Jurkat, Clone E6-1 (cell line): ENCODE data around the gene OTOG. TPM values are rescaled to one million over a fixed set of nuclear protein-coding genes. Genes with fewer than 3 reads are reported as not detected.

ENCODE experiments used
- DNase-seq: peaks from one replicate; pipeline ENCODE4 v3.0.0-alpha.2; 2011; ENCODE audit warnings: low read depth, low spot score
- H3K4me3 ChIP-seq: 2 replicates; pipeline ENCODE4 v1.5.1; 2011; ENCODE audit warnings: mild to moderate bottlenecking, low read length, control low read depth, moderate library complexity
- polyA plus RNA-seq: library from polyadenylated mRNA; unstranded; fragments of >200 nt; gene quantifications from one replicate; pipeline ENCODE4 v1.2.1, GENCODE V29; 2012; ENCODE audit warnings: missing spikeins; ENCODE audit not compliant: insufficient read length, insufficient read depth

The OTOG gene
- polyA plus RNA-seq: not detected

GRCh38 chr11:17547051-17547577 is at the start of gene OTOG:
Gene OTOG, plus strand, starts transcription at chr11:17547259. Its CDS starts 114 bp downstream, at chr11:17547373.
- DNase-seq: no peak
- no peak within 1 kb of the TSS for H3K4me3 ChIP-seq

- H3K4me3 ChIP-seq: no peak overlapping the region
- peak; percentile 29 for DNase-seq
These were observed 49.0 kb upstream of the OTOG start for GRCh38 chr11:17498058-17498457.

- no peak overlapping the region for H3K4me3 ChIP-seq
- DNase-seq: no peak
These were observed 48.6 kb upstream of the OTOG start for GRCh38 chr11:17498475-17498874.

- H3K4me3 ChIP-seq: no peak overlapping the region
- no peak for DNase-seq
These were observed 46.4 kb upstream of the OTOG start for GRCh38 chr11:17500673-17501072.

- no peak overlapping the region for H3K4me3 ChIP-seq
- DNase-seq: no peak
These were observed 44.4 kb upstream of the OTOG start for GRCh38 chr11:17502630-17503029.

GRCh38 chr11:17504330-17505107 is 42.5 kb upstream of the OTOG start:
- DNase-seq: peak; percentile 69
- no peak overlapping the region for H3K4me3 ChIP-seq

- H3K4me3 ChIP-seq: no peak overlapping the region
- DNase-seq: no peak
These were observed 41.9 kb upstream of the OTOG start for GRCh38 chr11:17505146-17505545.

GRCh38 chr11:17506314-17506713 is 40.7 kb upstream of the OTOG start:
- no peak for DNase-seq

GRCh38 chr11:17506942-17507341 is 40.1 kb upstream of the OTOG start:
- H3K4me3 ChIP-seq: no peak overlapping the region

More at GRCh38 chr11:17506314-17506713, 40.7 kb upstream of the OTOG start:
- no peak overlapping the region for H3K4me3 ChIP-seq

GRCh38 chr11:17507773-17508172 is 39.3 kb upstream of the OTOG start:
- DNase-seq: no peak
- no peak overlapping the region for H3K4me3 ChIP-seq

More at GRCh38 chr11:17506942-17507341, 40.1 kb upstream of the OTOG start:
- no peak for DNase-seq

- no peak for DNase-seq
- no peak overlapping the region for H3K4me3 ChIP-seq
These were observed 38.8 kb upstream of the OTOG start for GRCh38 chr11:17508306-17508705.

- no peak overlapping the region for H3K4me3 ChIP-seq
- no peak for DNase-seq
These were observed 38.3 kb upstream of the OTOG start for GRCh38 chr11:17508791-17509190.

- DNase-seq: no peak
- H3K4me3 ChIP-seq: no peak overlapping the region
These were observed 36.4 kb upstream of the OTOG start for GRCh38 chr11:17510507-17511206.

GRCh38 chr11:17511571-17511970 is 35.5 kb upstream of the OTOG start:
- DNase-seq: no peak
- H3K4me3 ChIP-seq: no peak overlapping the region

GRCh38 chr11:17512101-17512500 is 35.0 kb upstream of the OTOG start:
- DNase-seq: no peak

GRCh38 chr11:17513853-17514252 is 33.2 kb upstream of the OTOG start:
- no peak for DNase-seq
- no peak overlapping the region for H3K4me3 ChIP-seq

More at GRCh38 chr11:17512101-17512500, 35.0 kb upstream of the OTOG start:
- H3K4me3 ChIP-seq: no peak overlapping the region

- DNase-seq: no peak
- H3K4me3 ChIP-seq: no peak overlapping the region
These were observed 32.6 kb upstream of the OTOG start for GRCh38 chr11:17514476-17514875.

- H3K4me3 ChIP-seq: no peak overlapping the region
- DNase-seq: no peak
These were observed 31.4 kb upstream of the OTOG start for GRCh38 chr11:17515443-17516176.

- no peak for DNase-seq
- no peak overlapping the region for H3K4me3 ChIP-seq
These were observed 30.4 kb upstream of the OTOG start for GRCh38 chr11:17516551-17517150.
